Activated CD4-positive, alpha-beta T cell treated with anti-CD3 and anti-CD28 coated beads, Interleukin-2, amount 50 U/mL, for 1 hour (primary cell): ENCODE results near the gene MKNK2.
A peak's percentile ranks its signal among the peaks of the same experiment; 100 is the strongest.
"Not testable (repeated sequence)": the region's sequence is repeated elsewhere in the genome, so short reads cannot be mapped to it uniquely, and the experiment has no call there.

Experiments used
- DNase-seq: peaks from one replicate; pipeline ENCODE4 v3.0.0-alpha.2; 2020

MKNK2 gene

DNA sequence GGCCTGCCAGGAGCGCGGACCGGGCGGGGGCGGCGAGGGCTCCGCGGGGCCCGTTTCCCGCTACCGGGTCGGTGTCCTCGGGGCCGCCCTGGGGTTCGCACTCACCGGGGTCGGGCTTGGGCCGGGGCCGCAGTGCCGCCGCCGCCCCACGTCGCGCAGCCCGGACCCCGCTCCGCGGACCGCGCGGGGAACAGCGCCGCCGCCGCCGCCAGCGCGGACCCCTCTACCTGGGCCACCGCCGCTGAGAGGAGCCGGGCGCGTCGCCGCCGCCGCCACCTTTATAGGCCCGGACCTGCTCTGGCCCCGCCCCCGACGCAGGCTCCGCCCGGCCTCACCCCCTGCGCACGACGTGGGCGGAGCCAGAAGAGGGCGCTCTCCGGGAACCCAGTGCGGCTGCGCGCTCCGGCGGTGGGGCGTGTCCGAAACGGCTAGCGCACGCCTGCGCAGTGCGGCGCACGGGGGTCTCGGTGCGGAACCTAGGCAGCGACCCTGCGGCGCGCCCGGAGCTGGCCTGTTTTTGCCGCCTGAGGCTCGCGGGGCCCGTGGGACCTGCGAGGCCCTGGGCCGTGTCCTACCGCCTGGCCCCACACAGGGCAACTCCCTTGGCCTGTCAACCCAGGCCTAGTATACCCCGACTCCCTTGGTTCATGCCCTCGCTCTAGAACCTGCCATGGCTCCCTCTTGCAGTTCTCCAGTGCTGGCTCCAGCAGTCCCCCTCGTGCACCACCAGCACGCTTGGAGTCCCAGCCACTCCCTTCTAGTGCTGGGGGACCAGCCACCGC is at the start of gene MKNK2:
Gene MKNK2, minus strand, starts transcription at position 254 of the 782 bp plus-strand sequence. CDS start 393 bp downstream, outside the sequence.
- peak; percentile 95 for DNase-seq

DNA sequence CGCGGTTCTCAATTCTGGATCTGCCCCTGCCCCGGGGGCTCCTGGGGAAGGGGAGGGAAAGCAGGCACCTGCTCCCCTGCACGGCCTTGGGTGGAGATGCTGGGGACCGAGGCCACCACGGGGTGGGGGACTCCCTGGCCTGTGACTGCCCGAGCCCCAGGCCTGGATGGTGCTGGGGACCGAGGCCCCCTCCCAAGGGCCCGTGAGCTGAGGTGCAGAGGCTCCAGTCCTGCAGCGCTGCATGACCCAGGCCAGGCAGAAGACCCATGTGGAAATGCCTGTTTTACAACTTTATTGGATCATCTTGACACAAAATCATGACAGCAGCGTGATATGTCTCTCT is 49.6 kb upstream of the MKNK2 start:
- DNase-seq = no peak

DNA sequence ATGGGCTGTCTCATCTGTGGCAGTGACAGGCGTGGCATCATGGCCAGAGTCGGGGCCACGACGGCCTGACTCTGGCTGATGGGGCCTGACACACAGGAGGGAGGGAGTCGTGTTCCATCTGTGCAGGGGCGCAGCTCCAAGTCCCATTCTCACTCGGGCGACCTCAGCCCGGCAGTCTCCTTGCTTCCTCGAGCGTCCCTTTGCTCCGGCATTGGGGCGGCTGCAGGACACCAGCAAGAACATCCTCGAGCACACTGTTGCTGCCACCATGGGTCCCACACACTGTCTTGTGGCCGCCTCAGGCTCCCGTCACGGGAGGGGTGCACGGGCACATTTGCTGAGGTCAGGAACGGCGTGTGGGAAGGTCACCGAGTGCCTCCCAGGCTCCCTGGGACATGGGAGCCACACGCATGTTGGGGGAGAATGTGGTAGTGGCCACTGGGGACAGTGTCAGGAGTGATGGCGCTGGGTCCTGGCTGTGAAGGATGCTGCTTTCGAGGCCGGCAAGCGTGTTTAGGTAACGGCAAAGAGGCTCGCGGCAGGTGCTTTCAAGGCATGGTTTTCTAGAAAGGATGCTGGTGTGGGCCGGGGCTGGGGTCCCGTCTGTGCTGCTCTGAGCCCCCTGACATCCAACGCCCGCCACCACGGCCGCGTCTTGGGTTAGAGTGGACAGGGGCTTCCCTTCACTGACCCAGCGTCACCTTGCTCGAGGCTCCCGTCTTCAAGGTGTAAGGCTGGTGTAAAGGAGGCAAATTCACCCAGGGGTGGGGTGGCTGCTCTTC is 49.1 kb upstream of the MKNK2 start:
- DNase-seq = no peak

DNA sequence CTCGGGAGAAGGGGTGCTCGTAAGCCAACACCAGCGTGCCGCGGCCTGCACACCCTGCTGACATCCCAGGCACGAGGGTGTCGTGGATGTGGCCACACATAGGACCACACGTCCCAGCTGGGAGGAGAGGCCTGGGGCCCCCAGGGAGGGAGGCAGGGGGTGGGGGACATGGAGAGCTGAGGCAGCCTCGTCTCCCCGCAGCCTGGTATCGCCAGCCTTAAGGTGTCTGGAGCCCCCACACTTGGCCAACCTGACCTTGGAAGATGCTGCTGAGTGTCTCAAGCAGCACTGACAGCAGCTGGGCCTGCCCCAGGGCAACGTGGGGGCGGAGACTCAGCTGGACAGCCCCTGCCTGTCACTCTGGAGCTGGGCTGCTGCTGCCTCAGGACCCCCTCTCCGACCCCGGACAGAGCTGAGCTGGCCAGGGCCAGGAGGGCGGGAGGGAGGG is 48.0 kb upstream of the MKNK2 start:
- DNase-seq = no peak

DNA sequence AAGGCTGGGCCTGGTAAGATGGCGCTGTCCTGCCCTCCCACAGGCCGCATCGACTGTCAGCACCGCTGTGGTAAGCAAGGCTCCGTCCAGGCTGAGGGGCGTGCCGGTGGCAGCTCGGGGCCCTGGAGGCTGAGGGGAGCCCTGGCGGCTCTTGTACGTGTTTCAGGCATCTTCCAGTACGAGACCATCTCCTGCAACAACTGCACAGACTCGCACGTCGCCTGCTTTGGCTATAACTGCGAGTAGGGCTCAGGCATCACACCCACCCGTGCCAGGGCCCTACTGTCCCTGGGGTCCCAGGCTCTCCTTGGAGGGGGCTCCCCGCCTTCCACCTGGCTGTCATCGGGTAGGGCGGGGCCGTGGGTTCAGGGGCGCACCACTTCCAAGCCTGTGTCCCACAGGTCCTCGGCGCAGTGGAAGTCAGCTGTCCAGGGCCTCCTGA is 46.9 kb upstream of the MKNK2 start:
- no peak for DNase-seq

DNA sequence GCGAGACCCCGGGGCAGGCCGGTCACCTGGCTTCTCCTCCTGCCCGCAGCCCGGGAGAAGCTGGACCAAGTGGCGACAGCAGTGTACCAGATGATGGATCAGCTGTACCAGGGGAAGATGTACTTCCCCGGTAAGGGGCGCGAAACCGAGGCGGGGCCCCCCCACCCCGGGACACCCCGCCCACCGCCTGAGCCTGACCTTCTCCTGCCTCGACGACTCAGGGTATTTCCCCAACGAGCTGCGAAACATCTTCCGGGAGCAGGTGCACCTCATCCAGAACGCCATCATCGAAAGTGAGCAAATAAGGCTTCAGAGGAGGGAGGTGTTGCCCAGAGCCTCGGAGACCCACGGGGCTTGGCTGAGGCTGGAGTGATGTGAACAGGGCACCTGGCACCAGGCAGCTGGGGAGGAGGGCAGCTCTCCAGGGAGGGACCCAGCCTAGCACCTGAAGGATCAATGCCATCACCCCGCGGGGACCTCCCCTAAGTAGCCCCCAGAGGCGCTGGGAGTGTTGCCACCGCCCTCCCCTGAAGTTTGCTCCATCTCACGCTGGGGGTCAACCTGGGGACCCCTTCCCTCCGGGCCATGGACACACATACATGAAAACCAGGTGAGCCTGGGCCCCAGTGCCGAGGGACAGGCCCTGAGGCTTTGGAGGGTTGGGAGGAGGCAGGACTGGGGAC is 46.3 kb upstream of the MKNK2 start:
- DNase-seq = peak; percentile 38

DNA sequence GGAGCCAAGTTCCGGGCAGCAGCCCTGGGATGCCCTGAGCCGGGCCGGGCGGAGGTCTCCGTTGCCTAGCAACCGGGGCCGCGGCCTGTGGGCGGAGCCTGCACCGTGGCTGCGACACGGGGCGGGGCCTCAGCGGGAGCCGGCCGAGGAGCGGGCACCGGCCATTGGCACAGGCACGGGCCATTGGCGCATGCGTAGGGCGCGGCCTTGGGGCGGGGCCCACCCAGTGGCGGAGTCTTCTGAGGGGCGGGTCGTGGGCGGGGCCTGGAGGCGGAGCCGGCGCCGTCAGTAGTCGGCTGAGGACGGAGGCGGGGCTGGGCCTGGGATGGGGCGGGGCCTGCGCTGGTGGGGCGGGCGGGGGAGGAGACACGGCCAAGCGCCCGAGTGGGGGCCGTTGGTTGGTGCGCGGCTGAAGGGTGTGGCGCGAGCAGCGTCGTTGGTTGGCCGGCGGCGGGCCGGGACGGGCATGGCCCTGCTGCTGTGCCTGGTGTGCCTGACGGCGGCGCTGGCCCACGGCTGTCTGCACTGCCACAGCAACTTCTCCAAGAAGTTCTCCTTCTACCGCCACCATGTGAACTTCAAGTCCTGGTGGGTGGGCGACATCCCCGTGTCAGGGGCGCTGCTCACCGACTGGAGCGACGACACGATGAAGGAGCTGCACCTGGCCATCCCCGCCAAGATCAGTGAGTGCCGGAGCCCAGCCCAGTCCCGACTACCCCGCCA is 45.6 kb upstream of the MKNK2 start, which contains the start of gene IZUMO4:
Gene IZUMO4, plus strand, starts transcription at position 436 of the 723 bp plus-strand sequence. Its CDS starts 31 bp downstream, at position 467.
- DNase-seq = peak; percentile 100

DNA sequence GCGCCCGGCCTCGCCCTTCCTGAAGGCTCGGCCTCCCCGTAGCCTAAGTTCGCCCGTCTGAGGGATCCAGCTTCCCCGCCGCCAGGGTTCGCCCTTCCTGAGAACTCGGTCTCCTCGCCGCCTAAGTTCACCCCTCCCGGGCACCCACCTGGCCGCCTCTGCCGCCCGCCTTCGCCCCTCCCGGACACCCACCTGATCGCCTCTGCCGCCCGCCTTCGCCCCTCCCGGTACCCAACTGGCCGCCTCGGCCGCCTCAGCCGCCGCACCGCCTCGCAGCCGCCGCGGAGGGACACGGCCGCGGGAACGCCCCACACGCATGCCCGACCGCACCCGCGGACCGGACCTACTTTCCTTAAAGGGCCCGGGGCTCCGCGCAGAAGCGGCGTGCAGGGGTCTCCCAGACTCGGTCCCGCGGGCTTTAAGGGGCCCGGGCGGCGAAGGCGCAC is 45.0 kb upstream of the MKNK2 start, which contains the start of gene MOB3A:
Gene MOB3A, minus strand, starts transcription at position 293 of the 446 bp plus-strand sequence. CDS start 17,766 bp downstream, outside the sequence.
- DNase-seq = peak; percentile 82

DNA sequence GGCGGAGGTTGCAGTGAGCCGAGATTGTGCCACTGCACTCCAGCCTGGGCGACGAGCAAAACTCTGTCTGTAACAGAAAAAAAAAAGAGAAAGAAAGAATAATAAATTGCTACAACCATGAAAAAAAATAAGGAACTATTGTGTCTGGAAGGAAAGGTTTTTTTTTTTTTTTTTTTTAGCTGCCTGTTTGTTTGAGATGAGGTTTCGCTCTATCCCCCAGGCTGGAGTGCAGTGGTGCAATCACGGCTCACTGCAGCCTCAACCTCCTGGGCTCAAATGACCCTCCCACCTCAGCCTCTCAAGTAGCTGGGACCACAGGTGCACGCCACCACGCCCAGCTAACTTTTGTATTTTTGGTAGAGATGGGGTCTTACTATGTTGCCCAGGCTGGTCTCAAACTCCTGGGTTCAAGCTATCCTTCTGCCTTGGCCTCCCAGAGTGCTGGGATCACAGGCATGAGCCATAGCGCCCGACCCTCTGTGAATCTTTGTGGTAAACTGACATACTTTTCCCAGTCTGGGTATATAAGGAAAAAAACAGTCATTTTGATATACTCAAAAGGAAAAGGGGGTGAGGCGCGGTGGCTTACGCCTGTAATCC is 41.0 kb upstream of the MKNK2 start:
- not testable (repeated sequence) for DNase-seq

DNA sequence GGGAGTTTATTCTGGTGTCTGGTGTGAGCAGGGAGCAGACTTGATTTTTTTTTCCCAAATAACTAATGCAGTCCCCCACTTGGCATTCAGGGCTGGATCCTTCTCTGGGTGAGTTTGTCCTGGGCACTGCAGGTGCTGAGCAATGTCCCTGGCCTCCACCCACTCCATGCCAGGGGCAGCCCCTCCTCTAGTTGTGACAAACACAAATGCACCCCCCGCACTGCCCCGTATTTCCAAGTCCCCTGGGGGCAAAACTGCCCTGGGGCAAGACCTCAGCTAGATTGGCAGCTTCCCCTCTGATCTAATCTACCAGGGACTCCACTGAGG is 38.6 kb upstream of the MKNK2 start:
- DNase-seq = no peak

DNA sequence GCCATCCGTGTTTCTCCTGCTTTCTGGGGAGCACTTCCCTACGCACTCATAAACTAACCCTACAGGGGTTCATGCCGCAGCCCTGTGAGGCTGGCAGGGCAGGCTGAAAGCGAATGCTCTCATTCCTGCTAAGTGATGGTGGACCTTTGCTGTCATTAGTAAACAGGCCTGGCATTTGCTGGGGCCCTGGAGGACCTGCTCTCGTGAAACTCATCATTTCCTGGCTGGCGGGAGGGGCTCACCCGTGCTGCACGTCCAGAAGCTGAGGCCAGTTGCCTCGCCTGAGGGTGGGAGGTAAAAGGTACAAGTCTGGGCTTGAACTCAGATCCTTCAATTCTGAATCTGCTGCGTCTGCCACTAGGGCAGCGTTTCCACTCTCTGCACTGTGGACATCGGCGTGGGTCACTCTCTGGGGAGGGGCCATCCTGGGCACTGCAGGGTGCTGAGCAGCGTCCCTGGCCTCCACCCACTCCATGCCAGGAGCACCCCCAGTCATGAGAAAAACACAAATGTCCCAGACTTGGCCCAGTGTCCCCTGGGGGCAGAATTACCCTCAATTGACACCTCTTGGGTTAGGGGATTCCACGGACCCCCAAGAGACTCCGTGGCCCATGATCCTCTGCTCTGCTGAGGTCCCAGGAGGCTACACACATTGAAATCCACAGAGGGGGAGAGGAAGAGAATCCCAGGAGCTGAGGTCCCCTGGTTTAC is 38.1 kb upstream of the MKNK2 start:
- no peak for DNase-seq

DNA sequence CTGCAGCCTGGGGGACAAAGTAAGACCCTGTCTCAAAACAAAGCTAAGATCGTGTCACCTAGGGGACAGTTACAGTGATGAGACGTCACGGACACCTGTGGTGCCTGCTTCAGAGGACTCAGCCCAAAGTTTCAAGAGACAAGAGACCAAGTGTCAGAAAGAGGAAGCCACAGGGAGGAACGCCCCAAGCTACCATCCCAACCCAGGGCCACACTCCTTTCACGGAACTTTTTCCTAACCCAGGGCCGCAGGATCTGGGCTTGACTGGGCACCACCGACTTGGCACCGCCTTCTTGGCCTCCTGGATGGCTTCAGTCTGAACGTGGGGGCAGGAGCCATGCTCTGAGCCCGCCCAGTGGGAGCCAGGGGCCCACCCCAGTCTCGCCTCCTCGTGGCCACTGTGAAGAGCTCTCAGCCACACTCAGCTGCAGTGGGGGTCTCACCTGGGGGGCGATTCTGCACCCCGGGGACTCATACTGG is 36.6 kb upstream of the MKNK2 start:
- DNase-seq = no peak

DNA sequence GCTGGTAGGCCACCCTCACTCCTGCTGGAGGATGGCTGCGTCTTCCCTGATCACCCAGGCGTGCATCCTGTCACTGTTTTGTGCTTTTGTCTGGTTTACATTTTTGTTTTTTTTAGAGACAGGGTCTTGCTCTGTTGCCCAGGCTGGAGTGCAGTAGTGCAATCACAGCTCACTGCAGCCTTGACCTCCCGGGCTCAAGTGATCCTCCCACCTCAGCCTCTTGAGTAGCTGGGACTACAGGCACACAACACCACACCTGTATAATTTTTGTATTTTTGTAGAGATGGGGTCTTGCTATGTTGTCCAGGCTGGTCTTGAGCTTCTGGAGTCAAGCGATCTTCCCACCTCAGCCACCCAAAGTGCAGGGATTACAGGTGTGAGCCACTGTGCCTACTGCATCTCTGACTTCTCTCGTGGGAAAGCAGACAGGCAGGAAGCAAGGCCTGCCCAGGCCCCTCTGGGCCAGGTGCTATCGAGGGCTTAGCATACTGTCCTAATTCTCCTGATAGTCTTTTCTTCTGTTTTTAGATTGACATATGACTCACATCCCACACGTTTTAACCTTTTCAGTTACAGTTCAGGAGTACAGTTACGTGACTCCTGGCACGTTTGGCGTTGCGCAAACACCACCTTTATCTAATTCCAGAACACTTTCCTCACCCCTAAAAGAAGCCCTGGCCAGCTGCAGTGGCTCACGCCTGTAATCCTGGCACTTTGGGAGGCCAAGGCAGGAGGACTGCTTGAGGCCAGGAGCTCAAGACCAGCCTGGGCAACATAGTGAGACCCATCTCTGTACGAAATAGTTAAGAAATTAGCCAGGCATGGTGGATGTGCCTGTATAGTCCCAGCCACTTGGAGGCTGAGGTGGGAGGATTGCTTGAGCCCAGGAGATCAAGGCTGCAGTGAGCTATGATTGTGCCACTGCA is 35.9 kb upstream of the MKNK2 start:
- DNase-seq = not testable (repeated sequence)

DNA sequence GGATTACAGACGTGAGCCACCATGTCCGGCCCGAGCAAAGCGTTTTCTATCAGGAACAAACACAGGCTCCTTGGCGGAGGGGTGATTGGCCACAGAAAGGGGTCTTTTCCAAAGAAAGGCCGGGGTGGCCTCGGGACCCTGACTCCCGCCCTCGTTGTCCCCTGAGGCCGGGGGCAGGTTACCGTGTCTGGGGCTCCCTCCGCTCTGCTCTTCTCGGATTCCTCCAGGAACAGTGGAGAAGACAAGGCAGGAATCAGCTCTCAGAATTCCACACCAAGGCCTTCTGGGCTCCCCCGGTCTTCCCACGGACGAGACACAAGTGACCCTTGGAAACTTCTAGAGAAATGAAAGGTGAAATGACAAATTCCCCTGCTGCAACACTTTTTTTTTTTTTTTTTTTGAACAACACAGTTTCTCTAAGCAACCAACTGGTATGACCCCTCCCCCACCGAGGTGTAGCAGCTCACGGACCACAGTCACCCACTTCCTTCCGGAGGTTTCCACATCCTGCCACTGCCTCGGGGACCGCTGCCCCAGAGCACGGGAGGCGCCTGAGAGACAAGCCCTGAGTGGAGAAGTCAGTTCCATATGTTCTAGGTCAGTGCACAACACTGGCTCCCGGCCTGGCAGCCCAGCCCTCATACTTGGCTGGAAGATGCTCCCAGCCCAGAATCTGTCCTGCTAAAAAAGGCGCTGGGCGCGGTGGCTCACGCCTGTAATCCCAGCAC is 34.1 kb upstream of the MKNK2 start:
- peak; percentile 90 for DNase-seq

DNA sequence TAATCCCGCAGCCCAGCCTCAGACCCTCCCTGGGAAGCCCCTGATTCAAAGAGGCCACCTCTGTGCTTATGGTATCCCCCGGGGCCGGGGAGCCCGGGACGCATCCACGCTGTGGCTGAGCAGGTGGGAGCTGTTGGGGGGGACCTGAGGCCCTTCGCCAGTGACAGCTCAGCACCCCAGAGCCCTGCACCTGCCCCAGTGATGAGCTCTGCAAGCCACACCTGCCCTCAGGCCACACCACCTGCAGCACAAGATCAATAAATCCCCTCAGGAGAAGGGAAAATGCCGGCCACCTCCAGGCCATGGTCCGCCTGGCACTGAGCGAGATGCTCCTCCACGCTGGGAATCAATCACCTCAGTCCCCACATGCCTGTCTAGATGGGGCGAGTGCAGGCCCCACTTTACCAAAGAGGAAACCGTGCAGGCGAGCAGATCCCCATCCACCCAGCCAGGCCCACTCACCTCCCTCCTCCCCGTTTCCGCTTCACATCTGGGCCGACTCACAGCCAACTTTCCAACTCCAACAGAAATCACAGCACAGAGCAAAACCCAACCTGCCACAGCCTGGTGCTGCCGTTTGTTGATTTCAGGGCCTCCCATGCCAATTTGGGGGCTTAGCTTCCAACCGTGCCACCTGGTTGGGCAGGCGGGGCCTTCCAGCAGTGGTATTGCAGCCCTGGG is 32.3 kb upstream of the MKNK2 start:
- peak; percentile 68 for DNase-seq

DNA sequence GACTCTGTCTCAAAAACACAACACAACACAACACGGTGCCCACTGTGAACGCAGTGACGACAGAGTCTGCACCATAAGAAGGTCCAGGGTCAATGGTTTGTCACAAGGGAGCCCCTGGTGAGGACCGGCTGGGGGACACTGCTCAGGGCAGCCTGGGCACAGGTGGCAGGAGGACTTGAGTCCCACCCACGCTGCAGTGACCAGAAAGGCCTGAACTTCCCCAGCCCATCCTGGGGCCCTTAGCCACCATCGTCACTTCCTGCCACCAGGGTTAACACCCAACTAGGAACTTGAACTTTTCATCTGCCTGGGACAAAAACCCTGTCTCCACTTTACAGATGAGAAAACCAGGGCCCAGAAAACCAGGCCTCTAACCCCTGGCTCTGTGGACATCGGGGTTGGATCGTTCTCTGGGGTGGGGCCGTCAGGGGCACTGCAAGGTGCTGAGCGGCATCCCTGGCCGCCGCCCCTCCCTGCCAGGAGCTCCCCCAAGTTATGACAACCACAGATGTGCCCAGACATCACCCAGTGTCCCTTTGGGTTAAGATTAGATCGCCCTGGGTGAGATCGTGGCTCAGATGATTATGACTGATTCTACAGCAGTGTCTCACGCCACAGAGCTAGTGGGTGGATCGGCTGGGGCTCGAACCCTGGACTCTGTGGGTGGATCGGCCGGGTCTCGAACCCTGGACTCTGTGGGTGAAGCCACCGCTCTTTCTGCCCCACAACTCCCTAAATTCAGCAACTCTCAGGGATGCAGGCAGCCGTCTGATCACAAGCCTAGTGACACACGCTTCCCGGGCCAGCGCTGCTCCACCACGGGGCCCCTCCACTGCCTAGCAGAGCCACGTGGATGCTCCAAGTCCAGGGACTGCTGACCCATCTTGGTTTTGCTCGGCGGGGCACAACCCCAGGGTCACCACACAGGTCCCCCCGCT is 31.1 kb upstream of the MKNK2 start:
- DNase-seq = no peak

DNA sequence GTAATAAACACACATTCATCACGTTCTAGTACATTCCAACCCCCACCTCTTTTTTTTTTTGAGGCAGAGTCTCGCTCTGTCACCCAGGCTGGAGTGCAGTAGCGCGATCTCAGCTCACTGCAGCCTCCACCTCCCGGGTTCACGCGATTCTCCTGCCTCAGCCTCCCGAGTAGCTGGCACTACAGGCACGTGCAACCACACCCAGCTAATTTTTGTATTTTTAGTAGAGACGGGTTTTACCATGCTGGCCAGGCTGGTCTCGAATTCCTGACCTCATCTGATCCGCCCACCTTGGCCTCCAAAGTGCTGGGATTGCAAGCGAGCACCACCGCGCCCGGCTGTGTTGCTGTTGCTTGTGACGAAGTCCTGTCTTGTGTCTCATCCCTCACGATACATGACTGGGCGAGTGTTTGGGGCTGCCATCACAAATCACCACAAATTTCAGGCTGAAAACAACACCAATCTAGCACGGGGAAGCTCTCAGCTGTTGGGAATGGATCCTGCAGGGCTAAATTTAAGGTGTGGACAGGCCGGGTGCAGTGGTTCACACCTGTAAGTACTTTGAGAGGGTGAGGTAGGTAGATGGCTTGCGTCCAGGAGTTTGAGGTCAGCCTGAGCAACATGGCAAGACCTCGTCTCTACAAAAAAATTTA is 29.4 kb upstream of the MKNK2 start:
- no peak for DNase-seq
